GM10847 (cell line): ENCODE data around the gene EPDR1.

Source experiments
- POLR2A ChIP-seq: IDR thresholded peaks from 2 replicates; pipeline ENCODE4 v1.6.1; 2011; ENCODE audit not compliant: insufficient read length; ENCODE audit errors: extremely low read depth

EPDR1 gene

GRCh38 chr7:37988721-37989650 is 68.5 kb downstream of the EPDR1 start:
- TF ChIP-seq POLR2A: no peak

DNA sequence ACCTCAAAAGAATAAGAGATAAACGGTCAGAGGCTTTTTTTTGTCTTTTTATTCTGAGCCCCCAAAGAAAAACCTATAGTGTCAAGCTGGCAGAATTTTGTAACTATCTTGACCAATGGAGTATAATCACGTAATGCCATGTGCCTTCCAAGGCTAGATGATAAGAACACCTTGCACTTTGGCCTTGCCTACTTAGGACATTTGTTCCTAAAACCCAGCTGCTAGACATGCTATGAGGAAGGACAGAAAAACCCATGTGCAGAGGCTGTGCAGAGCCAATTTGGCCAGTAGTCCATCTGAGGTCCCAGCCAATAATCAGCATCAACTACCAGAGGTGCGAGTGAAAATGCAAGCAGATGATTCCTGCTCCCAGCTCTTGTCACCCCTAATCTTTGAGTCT is 69.9 kb downstream of the EPDR1 start:
- TF ChIP-seq POLR2A: no peak

DNA sequence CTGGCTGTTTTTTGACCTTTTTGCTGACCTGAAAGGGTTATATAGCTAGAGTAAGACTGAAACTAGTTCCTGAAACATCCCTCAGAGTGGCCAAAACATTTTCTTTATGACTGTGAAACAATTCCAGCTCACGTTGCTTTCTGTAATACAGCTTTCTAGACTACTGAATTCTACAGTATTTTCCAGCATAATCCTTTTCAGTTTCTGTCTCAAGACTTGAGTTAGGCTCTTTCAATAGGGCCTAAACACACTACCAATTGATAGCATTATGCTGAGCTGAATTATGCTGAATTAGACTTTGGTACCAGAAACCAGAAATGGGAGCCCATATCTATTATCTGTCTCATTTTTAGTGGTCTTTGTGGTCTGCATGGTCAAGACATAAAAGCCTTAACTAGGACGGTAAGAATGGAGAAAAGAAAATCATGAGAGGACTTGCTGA is 72.6 kb downstream of the EPDR1 start:
- TF ChIP-seq POLR2A: no peak

DNA sequence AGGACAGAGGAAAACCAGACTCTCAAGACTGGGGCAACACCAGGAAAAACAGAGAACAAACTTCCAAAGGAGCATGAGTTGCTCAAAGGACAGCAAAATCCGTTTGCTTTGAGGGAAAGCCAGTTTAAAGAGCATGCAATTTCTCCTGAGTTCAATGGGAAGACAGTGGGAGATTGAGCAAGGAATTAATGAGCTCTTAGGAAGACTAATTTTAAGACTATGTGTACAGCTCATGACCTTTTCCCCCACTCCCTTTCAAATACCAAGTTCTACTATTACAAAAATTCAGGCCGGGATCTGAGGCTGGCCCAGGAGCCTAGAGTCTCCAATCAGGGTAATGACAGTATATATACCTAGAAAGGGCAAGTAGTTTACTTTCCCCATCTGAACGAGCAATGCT is 79.2 kb downstream of the EPDR1 start:
- TF ChIP-seq POLR2A: no peak

DNA sequence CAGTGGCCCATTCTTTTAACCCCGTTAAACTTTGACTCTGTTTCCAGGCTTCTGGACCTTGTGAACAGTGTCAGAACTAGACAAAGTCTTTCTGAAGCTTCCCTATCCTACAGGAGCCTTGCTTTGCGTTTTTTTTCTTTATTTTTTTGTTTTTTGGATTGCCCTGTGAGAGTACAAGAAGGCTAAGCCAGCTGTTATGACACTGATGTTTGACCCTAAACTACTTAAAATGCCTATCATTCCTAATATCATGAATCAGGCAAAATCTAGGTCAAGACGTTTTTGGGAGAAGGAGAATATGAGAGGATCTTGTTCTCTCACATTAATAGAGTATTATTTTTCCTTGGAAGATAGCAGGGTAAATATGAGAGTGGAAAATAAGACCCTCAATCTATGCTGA is 79.8 kb downstream of the EPDR1 start:
- no peak for TF ChIP-seq POLR2A
